Ishikawa (cell line): ENCODE results near the gene ARHGAP32.

Experiments
- CEBPB ChIP-seq: IDR thresholded peaks from 2 replicates; pipeline ENCODE4 v1.6.1; 2012
- CREB1 ChIP-seq: IDR thresholded peaks from 2 replicates; pipeline ENCODE4 v1.6.1; 2012; ENCODE audit warnings: low read depth
- EGR1 ChIP-seq: IDR thresholded peaks from 2 replicates; pipeline ENCODE4 v1.6.1; 2012
- EP300 ChIP-seq: IDR thresholded peaks from 2 replicates; pipeline ENCODE4 v1.6.1; 2012; ENCODE audit warnings: borderline replicate concordance
- FOXM1 ChIP-seq: IDR thresholded peaks from 2 replicates; pipeline ENCODE4 v1.6.1; 2012; ENCODE audit warnings: low read depth, borderline replicate concordance
- NFIC ChIP-seq: IDR thresholded peaks from 2 replicates; pipeline ENCODE4 v1.6.1; 2012
- RAD21 ChIP-seq: IDR thresholded peaks from 2 replicates; pipeline ENCODE4 v1.6.1; 2012; ENCODE audit warnings: low read depth
- TAF1 ChIP-seq: IDR thresholded peaks from 2 replicates; pipeline ENCODE4 v1.6.1; 2012; ENCODE audit warnings: low read depth, mild to moderate bottlenecking
- TCF12 ChIP-seq: IDR thresholded peaks from 2 replicates; pipeline ENCODE4 v1.6.1; 2012; ENCODE audit warnings: low read depth
- TEAD4 ChIP-seq: IDR thresholded peaks from 2 replicates; pipeline ENCODE4 v1.6.1; 2012
- USF1 ChIP-seq: IDR thresholded peaks from 2 replicates; pipeline ENCODE4 v1.6.1; 2012
- YY1 ChIP-seq: IDR thresholded peaks from 2 replicates; pipeline ENCODE4 v1.6.1; 2012; ENCODE audit warnings: low read depth
- ZBTB7A ChIP-seq: IDR thresholded peaks from 2 replicates; pipeline ENCODE4 v1.6.1; 2012; ENCODE audit warnings: low read depth
- TF ChIP-seq, protein P1 (sequence below): IDR thresholded peaks from 2 replicates; pipeline ENCODE4 v1.6.1; 2012; ENCODE audit warnings: low read depth, mild to moderate bottlenecking
- TF ChIP-seq, protein P2 (sequence below): IDR thresholded peaks from 2 replicates; pipeline ENCODE4 v1.6.1; 2012

The ARHGAP32 gene

GRCh38 chr11:129018126-129018525 lies 174.0 kb downstream of the ARHGAP32 start:
- TF ChIP-seq FOXM1 (no peak), YY1 (no peak), TCF12 (no peak)

- TF ChIP-seq NFIC, result no peak
- TF ChIP-seq, protein P1, sequence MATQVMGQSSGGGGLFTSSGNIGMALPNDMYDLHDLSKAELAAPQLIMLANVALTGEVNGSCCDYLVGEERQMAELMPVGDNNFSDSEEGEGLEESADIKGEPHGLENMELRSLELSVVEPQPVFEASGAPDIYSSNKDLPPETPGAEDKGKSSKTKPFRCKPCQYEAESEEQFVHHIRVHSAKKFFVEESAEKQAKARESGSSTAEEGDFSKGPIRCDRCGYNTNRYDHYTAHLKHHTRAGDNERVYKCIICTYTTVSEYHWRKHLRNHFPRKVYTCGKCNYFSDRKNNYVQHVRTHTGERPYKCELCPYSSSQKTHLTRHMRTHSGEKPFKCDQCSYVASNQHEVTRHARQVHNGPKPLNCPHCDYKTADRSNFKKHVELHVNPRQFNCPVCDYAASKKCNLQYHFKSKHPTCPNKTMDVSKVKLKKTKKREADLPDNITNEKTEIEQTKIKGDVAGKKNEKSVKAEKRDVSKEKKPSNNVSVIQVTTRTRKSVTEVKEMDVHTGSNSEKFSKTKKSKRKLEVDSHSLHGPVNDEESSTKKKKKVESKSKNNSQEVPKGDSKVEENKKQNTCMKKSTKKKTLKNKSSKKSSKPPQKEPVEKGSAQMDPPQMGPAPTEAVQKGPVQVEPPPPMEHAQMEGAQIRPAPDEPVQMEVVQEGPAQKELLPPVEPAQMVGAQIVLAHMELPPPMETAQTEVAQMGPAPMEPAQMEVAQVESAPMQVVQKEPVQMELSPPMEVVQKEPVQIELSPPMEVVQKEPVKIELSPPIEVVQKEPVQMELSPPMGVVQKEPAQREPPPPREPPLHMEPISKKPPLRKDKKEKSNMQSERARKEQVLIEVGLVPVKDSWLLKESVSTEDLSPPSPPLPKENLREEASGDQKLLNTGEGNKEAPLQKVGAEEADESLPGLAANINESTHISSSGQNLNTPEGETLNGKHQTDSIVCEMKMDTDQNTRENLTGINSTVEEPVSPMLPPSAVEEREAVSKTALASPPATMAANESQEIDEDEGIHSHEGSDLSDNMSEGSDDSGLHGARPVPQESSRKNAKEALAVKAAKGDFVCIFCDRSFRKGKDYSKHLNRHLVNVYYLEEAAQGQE, result no peak
- TF ChIP-seq, protein P2, sequence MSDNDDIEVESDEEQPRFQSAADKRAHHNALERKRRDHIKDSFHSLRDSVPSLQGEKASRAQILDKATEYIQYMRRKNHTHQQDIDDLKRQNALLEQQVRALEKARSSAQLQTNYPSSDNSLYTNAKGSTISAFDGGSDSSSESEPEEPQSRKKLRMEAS, result no peak
These were observed 178.2 kb downstream of the ARHGAP32 start for GRCh38 chr11:129013737-129014475.

DNA sequence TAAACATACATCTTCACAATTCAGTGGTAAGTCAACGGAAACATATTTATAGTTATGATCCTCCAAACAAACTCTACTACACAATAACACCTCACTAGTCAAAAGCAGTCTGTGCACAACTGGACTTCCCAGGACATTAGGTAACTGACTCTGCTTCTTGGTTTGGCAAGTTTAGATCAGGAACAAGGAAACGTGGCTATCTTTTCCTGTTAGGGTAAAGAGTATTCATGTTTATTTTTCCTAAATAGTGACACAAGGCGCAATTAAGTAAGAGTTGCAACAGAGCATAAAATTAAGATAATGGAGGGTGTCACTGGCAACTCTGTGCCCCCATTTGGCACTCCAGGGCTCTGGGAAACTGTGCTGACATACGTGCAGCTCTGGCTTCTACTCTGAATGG lies 179.2 kb downstream of the ARHGAP32 start:
- no peak for TF ChIP-seq ZBTB7A
- no peak for TF ChIP-seq TAF1
- TF ChIP-seq EP300, result no peak
- no peak for TF ChIP-seq EGR1
- TF ChIP-seq, protein P2, result no peak
- no peak for TF ChIP-seq FOXM1
- TF ChIP-seq TCF12, result no peak
- TF ChIP-seq NFIC, result no peak

DNA sequence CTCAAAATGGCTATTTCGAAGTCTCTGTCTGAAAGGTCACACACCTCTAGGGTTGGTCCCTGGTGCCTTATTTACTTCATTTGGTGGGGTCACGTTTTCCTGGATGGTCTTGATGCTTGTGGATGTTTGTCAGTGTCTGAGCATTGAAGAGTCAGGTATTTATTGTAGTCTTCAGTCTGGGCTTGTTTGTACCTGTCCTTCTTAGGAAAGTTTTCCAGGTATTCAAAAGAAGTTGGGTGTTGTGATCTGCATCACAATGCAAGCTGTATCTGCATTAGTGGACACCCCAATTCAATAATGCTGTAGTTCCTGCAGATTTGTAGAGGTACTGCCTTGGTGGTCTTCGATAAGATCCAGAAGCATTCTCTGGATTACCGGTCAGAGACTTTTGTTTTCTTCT lies 186.0 kb downstream of the ARHGAP32 start:
- TF ChIP-seq TEAD4, result no peak
- TF ChIP-seq TCF12, result no peak
- TF ChIP-seq FOXM1, result no peak
- TF ChIP-seq RAD21, result no peak
- TF ChIP-seq, protein P2, result no peak
- TF ChIP-seq NFIC, result no peak
- no peak for TF ChIP-seq EP300
- TF ChIP-seq TAF1, result no peak
- TF ChIP-seq EGR1, result no peak
- TF ChIP-seq, protein P1, result no peak
- no peak for TF ChIP-seq CREB1
- no peak for TF ChIP-seq YY1
- no peak for TF ChIP-seq USF1

DNA sequence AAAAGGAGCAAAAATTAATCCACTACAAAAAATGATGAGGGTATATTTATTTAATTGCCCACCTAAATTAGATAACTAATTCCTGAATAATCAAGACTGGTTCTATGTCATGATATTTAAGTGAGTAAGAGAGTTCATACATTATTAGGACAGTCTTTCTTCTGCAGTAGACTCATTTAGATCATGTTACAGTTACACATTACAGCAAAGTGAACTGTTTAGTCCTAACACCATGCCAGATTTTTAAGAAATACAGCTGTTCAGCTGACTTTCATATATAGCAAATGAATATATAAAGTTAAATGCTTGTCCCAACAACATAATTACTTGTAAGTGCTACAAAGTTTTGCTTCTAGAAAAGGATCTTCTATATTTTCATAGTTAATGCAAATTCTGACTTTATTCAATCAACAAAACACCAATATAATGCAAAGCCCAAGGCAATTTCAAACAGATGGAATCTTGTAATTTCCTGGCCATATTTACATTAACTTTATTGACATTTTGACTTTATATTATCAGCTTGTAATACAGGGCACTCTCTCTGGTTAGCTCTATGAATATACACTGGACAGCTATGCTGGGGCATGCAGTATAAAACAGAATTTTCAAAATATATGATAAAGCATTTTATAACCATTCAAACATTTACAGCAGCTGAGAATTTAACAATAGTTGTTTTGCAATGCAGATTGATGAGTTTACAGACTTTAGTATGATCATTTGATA lies 203.7 kb downstream of the ARHGAP32 start:
- no peak for TF ChIP-seq CREB1
- TF ChIP-seq EGR1, result no peak
- no peak for TF ChIP-seq CEBPB
- TF ChIP-seq, protein P1, result no peak

- TF ChIP-seq ZBTB7A, result no peak
- TF ChIP-seq, protein P2, result no peak
- TF ChIP-seq USF1, result no peak
- TF ChIP-seq FOXM1, result no peak
- TF ChIP-seq, protein P1, result no peak
- no peak for TF ChIP-seq EP300
- no peak for TF ChIP-seq NFIC
- no peak for TF ChIP-seq RAD21
- TF ChIP-seq TCF12, result no peak
- TF ChIP-seq CEBPB, result no peak
These were observed 206.2 kb downstream of the ARHGAP32 start for GRCh38 chr11:128985880-128986279.
